HS-5 (cell line): ENCODE results near the gene MTOR.

ENCODE experiments used
- DNase-seq: peaks from one replicate; pipeline ENCODE4 v3.0.0-alpha.2; 2012; ENCODE audit warnings: low read depth

Gene MTOR

DNA sequence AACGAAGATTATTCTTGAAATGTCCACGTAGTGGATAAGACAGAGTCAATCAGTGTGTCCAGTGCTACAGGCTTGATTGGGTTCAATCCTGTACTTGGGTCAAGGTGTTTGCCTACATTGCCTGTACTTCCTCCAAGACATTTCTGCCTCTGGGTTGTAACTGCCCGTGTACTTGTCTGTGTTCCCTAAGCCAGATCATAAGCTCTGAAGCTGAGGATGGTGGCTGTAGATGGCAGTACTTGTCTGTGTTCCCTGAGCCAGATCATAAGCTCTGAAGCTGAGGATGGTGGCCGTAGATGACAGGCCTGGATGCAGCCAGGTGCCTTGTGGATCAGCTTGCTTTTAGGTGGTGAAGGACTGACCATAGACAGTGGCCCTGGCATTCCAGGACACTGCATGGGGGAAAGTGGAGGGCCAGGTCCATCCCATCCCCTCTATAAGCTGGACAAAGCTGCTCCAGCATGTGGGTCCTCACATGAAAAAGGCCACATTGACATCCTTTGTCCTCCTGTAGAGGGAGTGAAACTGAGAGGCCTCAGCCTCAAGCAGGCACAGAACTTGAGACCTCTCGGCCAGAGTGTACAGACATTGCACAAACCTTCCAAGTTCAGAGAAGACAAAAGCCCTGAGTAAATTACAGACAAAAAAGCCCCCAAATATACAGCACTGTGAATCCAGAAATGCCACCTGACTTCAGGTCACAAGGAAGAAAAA, 200.5 kb downstream of the MTOR start:
- DNase-seq, result no peak

DNA sequence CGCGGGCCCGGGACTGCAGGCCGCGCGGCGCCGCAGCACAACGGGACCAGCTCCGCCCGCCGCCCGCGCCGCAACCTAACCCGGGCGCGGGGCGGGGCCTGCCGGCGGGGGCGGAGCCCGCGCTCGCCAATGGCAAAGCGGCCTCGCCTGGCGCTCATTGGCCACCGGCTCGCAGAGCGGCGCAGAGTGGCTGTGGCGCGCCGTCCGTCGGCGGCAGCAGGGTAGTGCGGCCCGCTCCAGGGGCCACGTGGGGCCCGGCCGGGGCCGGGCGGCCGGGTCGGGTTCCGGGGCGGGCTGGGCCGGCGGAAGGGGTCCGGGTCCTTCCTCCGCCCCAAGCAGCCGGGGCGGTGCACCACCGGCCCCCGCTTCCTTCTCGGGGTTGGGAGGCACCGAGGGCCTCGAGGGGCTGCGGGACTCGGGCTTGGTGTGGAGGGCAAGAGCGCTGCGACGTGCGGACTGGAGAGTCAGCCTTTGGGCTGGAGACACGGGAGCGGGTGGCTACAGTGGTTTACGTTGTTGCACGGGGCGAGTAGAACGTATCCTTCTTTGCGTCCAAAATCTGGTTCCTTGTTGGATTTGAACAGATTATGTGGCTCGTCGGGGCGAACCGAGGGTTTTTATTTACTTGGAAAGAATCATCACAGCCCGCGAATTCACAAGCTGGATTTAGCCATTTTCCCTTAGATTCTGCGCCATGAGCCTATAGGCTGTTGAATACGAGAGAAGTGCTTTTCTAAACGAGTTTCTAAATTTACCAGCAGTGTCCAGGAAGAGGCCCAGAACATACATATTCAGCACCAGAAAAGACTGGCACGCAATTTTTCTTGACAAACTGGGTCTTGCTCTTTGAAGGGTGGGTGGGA, 202.2 kb downstream of the MTOR start, which contains the start of gene SRM:
Gene SRM, minus strand, starts transcription at position 51 of the 863 bp plus-strand sequence. CDS start 75 bp downstream, outside the sequence.
- peak; percentile 68 for DNase-seq

DNA sequence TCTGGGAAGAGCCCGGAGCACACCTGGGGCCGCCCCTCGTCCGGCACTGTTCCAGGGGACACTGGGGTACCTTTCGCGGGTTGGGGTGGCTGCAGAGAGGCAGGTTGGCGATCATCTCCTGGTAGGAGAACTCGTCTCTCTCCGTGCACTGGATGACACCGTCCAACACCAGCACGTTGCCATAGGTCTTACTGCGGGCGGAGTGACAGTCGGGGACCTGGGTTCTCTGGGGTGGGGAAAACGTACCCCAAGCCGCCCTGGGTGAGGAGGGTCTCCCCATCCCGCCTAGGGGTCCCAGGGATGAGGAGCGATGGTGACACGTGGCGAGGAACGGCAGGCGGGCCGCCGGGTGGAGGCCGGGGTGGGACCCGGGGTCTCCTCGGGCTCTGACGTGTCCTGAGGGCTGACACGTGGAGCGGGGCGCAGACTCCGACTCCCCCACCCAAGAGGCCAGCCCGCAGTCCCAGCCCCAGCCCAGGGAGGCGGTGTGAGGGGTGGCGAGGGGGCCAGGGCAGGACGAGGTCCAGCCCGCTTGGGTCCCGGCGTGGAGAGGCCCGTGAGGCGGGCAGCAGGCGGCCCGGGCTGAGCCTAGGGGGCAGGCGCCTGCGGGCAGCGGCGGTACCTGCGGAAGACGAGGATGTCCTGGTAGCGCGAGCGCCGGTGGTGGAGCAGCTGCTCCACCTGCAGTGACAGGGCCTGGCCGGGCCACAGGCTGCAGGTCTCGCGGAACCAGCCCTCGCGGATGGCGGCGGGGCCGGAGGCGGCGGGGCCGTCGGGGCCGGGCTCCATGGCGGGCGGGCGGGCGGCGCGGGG, 203.0 kb downstream of the MTOR start:
- no peak for DNase-seq

DNA sequence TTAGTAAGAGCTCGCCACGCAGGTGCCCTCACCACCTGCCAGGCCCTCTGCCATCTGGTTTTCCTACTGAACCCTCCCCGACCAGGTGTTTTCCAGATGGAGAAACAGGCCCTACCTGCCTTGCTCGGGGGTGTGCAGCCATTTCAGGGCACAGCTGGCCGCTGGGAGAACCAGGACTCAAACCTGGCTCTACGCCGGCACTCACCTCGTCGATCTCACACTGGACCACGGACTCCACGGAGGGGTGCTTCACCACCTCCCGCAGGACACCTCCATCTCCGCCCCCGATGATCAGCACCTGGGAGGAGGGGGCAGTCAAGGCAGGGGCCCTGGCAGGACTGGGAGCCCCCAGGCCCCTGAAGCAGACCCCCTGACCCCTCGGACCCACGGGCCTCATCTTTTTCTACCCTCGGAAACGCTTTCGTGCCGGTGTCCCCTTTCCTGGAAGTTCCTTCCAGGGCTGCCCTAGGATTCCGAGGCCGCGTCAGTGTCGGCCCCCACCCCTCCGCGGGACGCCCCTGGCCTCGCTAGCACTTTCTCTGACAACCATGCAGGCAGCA, 203.7 kb downstream of the MTOR start:
- no peak for DNase-seq

DNA sequence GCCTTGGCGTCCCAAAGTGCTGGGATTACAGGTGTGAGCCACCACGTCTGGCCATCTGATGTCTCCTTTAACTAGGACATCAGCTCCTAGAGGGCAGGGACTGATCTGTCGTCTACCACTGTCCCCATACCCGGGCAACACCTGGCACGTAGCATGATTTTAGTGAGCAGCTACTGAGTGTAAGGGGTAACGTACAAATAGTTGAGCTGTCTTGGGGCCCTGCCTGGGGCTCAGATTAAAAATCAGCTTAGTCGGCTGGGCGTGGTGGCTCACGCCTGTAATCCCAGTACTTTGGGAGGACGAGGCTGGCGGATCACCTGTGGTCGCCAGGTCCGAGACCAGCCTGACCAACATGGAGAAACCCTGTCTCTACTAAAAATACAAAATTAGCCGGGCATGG, 204.3 kb downstream of the MTOR start:
- no peak for DNase-seq

DNA sequence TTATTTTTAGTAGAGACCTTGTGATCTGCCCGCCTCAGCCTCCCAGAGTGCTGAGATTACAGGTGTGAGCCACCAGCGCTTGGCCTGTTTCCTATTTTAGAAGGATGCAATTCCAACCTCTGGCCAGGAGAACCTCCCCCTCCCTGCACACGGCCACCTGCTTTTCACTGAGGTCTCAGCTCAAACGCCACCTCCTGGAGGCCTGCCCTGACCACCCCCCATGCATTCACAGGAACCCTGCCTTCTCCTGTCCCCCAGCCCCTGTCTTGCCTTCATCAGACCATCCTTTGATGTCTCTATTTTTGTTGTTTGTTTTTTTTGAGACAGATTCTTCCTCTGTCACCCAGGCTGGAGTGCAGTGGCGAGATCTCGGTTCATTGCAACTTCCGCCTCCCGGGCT, 204.9 kb downstream of the MTOR start:
- DNase-seq, result no peak
